Activated T-cell treated with anti-CD3 and anti-CD28 coated beads for 4 hours (primary cell): ENCODE data around the gene GOLIM4.
"Not testable (repeated sequence)": the region's sequence is repeated elsewhere in the genome, so short reads cannot be mapped to it uniquely, and the experiment has no call there.

Source experiments
- DNase-seq: peaks from one replicate; pipeline ENCODE4 v3.0.0-alpha.2; 2020

GOLIM4 gene

DNA sequence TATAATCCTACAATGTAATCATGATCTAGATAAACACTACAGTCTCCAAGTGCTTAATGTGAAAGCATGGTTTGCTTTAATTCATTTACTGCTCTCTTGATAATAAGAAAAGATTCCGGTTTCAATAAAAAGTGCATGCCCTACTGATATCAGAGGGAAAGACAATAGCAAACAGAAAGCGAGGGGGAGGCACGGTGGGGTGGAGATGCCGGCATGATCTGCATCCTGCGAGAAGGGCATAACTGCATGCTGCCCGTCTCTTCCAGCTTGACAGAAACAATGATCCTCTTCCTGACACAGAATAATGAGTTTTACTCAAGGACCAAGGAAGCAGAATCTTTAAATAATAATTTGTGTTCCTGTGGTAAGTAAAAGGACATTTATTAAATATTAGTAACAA, 51.7 kb downstream of the GOLIM4 start:
- DNase-seq, result no peak

DNA sequence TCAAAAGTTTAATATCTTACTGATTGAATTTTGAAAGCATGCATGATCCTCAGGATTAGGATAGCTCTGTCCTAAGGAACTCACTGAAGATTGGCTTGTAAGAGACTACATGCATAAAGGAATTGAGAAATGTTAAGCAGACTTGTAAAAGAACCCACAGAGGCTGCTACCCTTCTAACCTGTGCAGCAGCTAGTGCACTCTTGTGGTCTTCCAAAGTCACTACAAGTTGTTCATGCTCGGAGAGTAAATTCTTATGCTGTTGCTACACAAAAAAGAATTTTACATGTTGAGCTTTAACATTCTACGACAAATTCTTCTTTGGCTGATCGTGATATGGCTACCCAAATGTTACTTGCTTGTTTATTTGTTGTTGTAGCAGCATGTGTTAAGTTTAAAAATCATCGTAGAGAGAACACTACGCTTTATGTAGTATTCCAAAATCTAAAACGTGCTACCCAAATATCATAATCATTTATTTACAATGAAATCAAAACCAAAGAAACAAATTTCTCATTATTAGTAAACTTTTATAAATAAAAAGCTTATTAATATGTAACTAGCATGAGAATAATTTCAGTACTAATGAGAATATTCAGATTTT, 55.0 kb downstream of the GOLIM4 start:
- no peak for DNase-seq

GRCh38 chr3:168037020-168037419, 58.7 kb downstream of the GOLIM4 start:
- no peak for DNase-seq

GRCh38 chr3:168036619-168037018, 59.1 kb downstream of the GOLIM4 start:
- DNase-seq, result no peak

DNA sequence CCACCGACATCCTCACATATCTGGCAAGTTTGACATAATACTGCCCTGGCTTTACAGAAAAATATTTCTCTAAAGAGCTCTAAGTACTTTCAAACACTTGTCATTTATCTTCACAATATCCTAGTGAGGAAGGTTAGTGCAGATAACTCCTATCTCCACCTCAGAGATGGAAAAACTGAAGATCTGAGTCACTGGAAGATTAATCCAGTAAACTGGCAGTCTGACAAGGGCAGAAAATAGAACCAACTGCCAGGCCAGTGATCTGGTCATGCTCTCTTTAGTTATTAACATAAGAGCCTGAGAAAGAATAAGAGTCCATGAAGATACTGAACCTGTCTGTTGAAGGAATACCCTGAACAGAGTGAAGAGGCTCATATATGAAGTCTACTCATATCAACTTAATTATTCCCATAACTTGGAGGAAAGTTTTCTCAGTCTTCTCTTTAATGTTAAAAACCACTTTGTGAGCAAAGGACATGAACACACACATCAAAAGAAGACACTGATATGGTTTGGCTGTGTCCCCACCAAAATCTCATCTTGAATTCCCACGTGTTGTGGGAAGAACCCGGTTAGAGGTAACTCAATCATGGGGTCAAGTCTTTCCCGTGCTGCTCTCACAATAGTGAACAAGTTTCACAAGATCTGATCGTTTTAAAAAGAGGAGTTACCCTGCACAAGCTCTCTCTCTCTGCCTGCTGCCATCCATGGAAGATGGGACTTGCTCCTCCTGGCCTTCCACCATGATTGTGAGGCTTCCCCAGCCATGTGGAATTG, 61.4 kb downstream of the GOLIM4 start:
- no peak for DNase-seq

DNA sequence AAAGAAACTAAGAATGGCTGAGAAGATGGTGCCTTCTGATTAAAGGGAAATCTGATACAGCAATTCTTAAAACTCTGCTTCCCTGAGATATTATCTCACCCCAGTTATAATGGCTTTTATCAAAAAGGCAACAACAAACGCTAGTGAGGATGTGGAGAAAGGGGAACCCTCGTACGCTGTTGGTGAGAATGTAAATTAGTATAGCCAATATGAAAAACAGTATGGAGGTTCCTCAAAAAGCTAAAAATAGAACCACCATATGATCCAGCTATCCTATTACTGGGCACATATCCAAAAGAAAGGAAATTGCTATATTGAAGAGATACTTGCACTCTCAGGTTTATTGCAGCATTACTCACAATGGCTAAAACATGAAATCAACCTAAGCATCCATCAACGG, 65.1 kb downstream of the GOLIM4 start:
- no peak for DNase-seq

GRCh38 chr3:168029705-168030104, 66.0 kb downstream of the GOLIM4 start:
- DNase-seq, result no peak

DNA sequence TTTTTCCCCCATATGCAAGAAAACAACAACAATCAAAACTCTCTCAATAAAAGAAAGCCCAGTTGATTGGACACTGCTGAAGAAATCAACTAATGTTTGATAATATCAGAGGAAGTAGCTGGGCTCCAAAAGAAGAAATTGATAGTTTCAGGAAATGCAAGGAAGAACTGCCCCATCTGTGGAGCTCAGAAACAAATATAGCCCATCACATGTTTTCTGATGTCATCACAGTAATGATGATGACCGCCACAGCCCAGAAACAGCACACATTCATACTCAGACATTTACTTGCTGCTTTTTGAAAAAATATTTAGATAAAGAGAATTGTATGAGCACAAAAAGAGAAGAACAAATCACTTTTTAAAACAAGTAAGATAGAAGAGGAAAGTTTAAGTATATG, 67.6 kb downstream of the GOLIM4 start:
- no peak for DNase-seq

- no peak for DNase-seq
These were observed 69.0 kb downstream of the GOLIM4 start for GRCh38 chr3:168026764-168027163.

DNA sequence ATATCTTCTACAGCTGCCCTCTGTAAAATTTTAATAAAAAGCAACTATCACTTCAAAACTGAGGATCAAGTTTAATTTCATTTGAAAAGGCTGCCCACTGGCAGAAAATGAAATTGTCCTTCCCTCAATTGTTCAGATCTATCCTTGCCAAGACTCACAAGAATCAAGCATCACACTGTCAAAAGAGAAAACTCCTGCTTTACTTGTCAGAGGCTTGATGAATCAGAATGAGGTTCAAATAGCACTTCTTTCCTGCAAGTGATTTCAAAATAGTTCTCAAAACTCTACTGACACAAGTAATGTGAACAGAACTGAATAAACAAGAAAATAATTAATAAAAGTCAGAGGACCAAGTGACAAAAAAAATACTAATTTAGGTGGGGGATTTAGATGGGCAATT, 70.6 kb downstream of the GOLIM4 start:
- DNase-seq, result no peak

GRCh38 chr3:168024537-168024941, 71.2 kb downstream of the GOLIM4 start:
- no peak for DNase-seq

- DNase-seq, result no peak
These were observed 73.8 kb downstream of the GOLIM4 start for GRCh38 chr3:168021737-168022450.

GRCh38 chr3:168011280-168011679, 84.4 kb downstream of the GOLIM4 start:
- DNase-seq, result not testable (repeated sequence)

GRCh38 chr3:168006584-168006983, 89.1 kb downstream of the GOLIM4 start:
- DNase-seq, result no peak

DNA sequence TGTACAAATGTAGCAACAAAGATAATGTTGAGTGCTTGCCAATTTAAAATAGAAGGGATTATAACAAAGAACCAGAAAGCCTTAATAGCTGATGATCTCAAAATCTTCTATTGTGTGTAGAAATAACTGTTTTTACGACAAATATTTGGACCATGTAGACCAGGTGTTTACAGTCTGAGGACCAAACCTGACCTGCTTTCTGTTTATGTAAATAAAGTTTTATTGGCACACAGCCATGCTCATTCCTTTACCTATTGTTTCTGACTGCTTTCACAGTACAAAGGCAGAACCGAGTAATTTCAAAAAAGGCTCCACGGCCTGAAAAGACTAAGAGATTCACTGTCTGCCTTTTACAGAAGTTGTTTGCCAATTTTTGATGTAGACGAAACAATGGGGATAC, 91.8 kb downstream of the GOLIM4 start:
- DNase-seq, result no peak

- DNase-seq, result no peak
These were observed 92.8 kb downstream of the GOLIM4 start for GRCh38 chr3:168002786-168003368.

GRCh38 chr3:168001244-168001643, 94.5 kb downstream of the GOLIM4 start:
- no peak for DNase-seq

DNA sequence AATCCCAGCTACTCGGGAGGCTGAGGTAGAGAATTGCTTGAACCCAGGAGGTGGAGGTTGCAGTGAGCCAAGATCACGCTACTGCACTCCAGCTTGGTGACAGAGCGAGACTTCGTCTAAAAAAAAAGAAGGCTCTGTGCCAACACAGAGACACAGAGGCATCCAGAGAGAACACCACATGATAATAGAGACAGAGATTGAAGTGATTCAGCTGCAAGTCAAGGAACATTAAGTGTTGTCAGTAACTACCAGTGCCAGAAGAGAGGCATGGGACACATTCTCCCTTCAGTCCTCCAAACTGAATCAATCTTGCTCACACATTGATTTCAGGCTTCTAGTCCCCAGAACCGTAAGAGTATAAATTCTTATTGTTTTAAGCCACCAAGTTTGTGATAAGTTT, 97.5 kb downstream of the GOLIM4 start:
- DNase-seq, result no peak

DNA sequence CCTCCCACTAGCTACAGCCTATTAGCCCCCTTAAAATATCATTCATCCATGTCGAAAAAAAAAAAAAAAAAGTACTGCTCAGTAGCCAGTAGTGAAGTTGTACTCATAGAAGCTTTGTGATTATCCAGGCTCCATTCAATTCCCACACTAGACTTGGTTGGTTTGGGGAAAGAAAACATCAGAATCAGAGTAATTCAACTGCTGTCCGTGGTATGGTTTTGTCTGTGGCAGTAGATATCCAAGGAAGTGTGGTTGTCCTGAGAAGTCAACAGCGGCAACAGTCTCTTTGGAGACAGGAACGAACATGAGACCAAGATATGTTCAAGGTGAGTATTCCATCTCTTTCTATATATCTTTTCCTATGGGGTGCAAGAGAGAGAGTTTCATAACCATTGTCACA, 99.2 kb downstream of the GOLIM4 start:
- no peak for DNase-seq

DNA sequence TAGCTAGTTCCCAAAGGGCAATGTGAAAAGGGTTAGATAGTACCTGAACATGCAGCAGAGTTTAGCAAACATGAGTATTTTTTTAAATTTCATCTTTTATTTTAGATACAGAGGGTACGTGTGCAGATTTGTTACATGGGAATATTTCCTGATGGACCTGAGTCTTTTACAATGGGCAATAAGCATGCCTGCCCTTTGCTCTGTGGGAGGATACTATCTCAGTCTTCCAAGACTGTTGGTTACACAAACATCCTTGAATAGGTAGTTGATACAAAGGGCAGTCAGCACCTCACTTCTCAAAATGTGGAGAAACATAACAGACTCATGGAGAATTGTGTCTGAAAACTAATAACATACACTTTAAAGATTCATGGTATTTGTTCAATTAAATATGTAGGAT, 103.3 kb downstream of the GOLIM4 start:
- DNase-seq, result no peak

DNA sequence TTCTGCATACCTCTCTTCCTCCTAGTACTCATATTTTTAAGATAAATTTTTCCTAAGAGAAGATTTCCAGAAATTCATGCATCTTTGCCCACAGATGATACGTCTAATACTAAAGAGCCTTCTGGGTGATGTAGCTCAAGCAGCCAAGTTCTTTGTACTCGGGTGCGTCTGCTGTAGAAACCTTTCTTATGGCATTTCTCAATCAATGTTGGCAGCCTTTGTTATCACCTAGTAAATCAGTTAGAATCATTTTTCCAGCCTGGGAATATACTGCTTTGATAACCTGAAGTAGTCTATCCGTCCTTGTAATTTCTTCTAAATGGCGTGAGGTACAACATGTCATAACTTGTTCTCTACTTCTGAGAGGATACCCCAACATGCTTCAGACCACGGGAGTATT, 104.5 kb downstream of the GOLIM4 start:
- DNase-seq, result no peak

GRCh38 chr3:167989999-167990398, 105.7 kb downstream of the GOLIM4 start:
- DNase-seq, result no peak

DNA sequence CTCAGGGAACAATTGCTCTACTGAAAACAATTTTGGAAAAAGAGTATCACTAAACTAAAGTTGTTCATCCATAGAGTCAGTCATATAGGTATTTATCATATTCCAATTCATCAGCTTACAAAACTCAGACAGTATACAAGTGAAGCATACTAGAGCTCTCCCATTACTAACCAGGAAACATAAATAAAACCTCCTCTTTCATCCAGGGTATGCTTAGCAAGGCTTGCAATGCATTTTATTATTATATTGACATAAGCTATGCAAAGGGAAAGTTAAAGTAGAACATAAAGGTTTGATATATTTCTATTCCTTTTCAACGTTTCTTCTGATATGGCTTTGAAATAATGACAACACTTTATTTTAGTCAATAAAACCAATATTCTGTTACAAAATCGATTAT, 106.7 kb downstream of the GOLIM4 start:
- DNase-seq, result no peak

- DNase-seq, result no peak
These were observed 112.1 kb downstream of the GOLIM4 start for GRCh38 chr3:167983583-167983982.
